K562 (cell line): Measurements from ENCODE around the gene HSPB8. TPM values are rescaled to one million over a fixed set of nuclear protein-coding genes. Genes with fewer than 3 reads are reported as not detected.
A peak's percentile ranks its signal among the peaks of the same experiment; 100 is the strongest.

Experiments used
- ATAC-seq: fragments of 200-7000 bp; cut with Tn5 transposase; 3 replicates; pipeline ENCODE4 v1.9.1; 2020; ENCODE audit warnings: moderate library complexity
- BruUV-seq: library from RNA; stranded (reverse); fragments of 400-500 nt; replicated peaks from 2 replicates; lab custom pipeline; 2021; lab: Mats Ljungman, UMichigan
- CTCF ChIA-PET: fragments of 300-600 bp; formaldehyde crosslinking; extraction: SDS; loops from one replicate; lab custom pipeline; 2021; ENCODE audit warnings: low intra/inter-chr PET ratio; lab: Yijun Ruan, JAX
- POLR2A ChIA-PET: fragments of 300-600, 350-650 bp; sonication (Branson Sonifier 250); formaldehyde crosslinking; extraction: SDS; loops from one replicate; lab custom pipeline; 2021; ENCODE audit warnings: antibody characterized with exemption, inconsistent platforms; lab: Yijun Ruan, JAX
- DNase-seq, 4 experiments: peaks; one replicate each; pipeline versions ENCODE4 v3.0.0 to v3.0.0-alpha.2; 2011 to 2018; ENCODE audit warnings: low spot score in 3 of 4, mixed read lengths in 3 of 4; ENCODE audit errors: extremely low read depth in 1 of 4
- FAIRE-seq: peaks from 2 replicates; lab custom pipeline; 2011; peaks lifted over from hg19 to GRCh38; lab: Jason Lieb, UNC
- H2AFZ ChIP-seq: 2 replicates; pipeline ENCODE4 v1.6.0; 2011; ENCODE audit warnings: low read depth, low read length, control low read depth, inconsistent platforms
- H3K27ac ChIP-seq: fragments of 200-600 bp; 3 replicates; pipeline ENCODE4 v1.8.0; 2011; ENCODE audit warnings: low read depth, mild to moderate bottlenecking, control low read depth, inconsistent platforms, low read length, moderate library complexity, mixed read lengths; ENCODE audit errors: extremely low read depth
- H3K27me3 ChIP-seq, 2 experiments: fragments of 300-600 bp in 1 of 2; 2 replicates in 1 of 2; 3 replicates in 1 of 2; pipeline versions ENCODE4 v1.6.0 to v1.8.0; 2011; ENCODE audit warnings: inconsistent platforms in 2 of 2, low read length in 2 of 2, mild to moderate bottlenecking in 1 of 2, mixed read lengths in 1 of 2, moderate library complexity in 1 of 2; ENCODE audit not compliant: control insufficient read depth in 2 of 2, insufficient read depth in 2 of 2
- H3K36me3 ChIP-seq: fragments of 300-600 bp; 3 replicates; pipeline ENCODE4 v1.8.0; 2011; ENCODE audit warnings: mild to moderate bottlenecking, low read length, inconsistent platforms; ENCODE audit not compliant: control insufficient read depth, insufficient read depth
- H3K4me1 ChIP-seq, 2 experiments: fragments of 200-600 bp in 1 of 2; replicated peaks in 1 of 2; 2 replicates in 1 of 2; 3 replicates in 1 of 2; pipeline versions ENCODE4 v1.5.1 to v1.8.0; 2011; ENCODE audit warnings: inconsistent platforms in 2 of 2, low read length in 2 of 2, mild to moderate bottlenecking in 1 of 2, mixed read lengths in 1 of 2, moderate library complexity in 1 of 2; ENCODE audit not compliant: control insufficient read depth in 2 of 2, insufficient read depth in 2 of 2
- H3K4me2 ChIP-seq: 2 replicates; pipeline ENCODE4 v1.6.1; 2011; ENCODE audit warnings: low read length, control low read depth, inconsistent platforms, mixed read lengths; ENCODE audit not compliant: insufficient read depth
- H3K4me3 ChIP-seq: fragments of 200-600 bp; sonication (generic), shearing (Covaris generic); 2 replicates; pipeline ENCODE4 v1.5.1; 2016; ENCODE audit warnings: control low read depth, inconsistent platforms
- H3K79me2 ChIP-seq: fragments of 200-600 bp; 3 replicates; pipeline ENCODE4 v1.8.0; 2011; ENCODE audit warnings: low read length, inconsistent platforms; ENCODE audit not compliant: control insufficient read depth, insufficient read depth
- H3K9ac ChIP-seq, 2 experiments: 2 replicates each; pipeline versions ENCODE4 v1.6.0 to v1.6.1; 2011; ENCODE audit warnings: low read depth in 2 of 2, low read length in 2 of 2, control low read depth in 1 of 2, inconsistent platforms in 1 of 2, mild to moderate bottlenecking in 1 of 2, mixed read lengths in 1 of 2; ENCODE audit not compliant: insufficient read depth in 1 of 2
- H3K9me1 ChIP-seq: one replicate; pipeline ENCODE4 v1.6.0; 2011; ENCODE audit warnings: inconsistent platforms, mild to moderate bottlenecking, low read length, moderate library complexity; ENCODE audit not compliant: control insufficient read depth, insufficient read depth
- H3K9me3 ChIP-seq: replicated peaks from 2 replicates; pipeline ENCODE4 v1.5.1; 2011; ENCODE audit warnings: low read depth, low read length, inconsistent platforms; ENCODE audit not compliant: control insufficient read depth, insufficient read depth
- H4K20me1 ChIP-seq: replicated peaks from 2 replicates; pipeline ENCODE4 v1.6.1; 2011; ENCODE audit warnings: low read length, inconsistent platforms, mixed read lengths; ENCODE audit not compliant: control insufficient read depth, insufficient read depth
- ATF3 ChIP-seq, 2 experiments: fragments of 450-650 bp in 1 of 2; sonication (generic) in 1 of 2; formaldehyde crosslinking in 1 of 2; IDR thresholded peaks in 1 of 2; conservative IDR thresholded peaks in 1 of 2; 2 replicates each; pipeline versions ENCODE4 v1.6.1 to v1.8.1; 2016 to 2023; ENCODE audit warnings: mild to moderate bottlenecking in 2 of 2, moderate library complexity in 2 of 2, inconsistent platforms in 1 of 2, missing genetic modification reagents in 1 of 2
- EP300 ChIP-seq: IDR thresholded peaks from 2 replicates; pipeline ENCODE4 v1.6.1; 2012; ENCODE audit warnings: low read length, improper control_type of control experiment
- ETV5 ChIP-seq: sonication (generic); formaldehyde crosslinking; IDR thresholded peaks from 2 replicates; pipeline ENCODE4 v1.4.0; 2020; ENCODE audit warnings: low read depth, mild to moderate bottlenecking, missing genetic modification reagents
- NUFIP1 ChIP-seq: fragments of 450-650 bp; IDR thresholded peaks from 2 replicates; pipeline ENCODE4 v1.6.1; 2018; ENCODE audit not compliant: partially characterized antibody
- OTX1 ChIP-seq: fragments of 450-650 bp; formaldehyde crosslinking; IDR thresholded peaks from 2 replicates; pipeline ENCODE4 v1.4.0; 2022; ENCODE audit warnings: mild to moderate bottlenecking
- RBBP5 ChIP-seq: fragments of 200-600 bp; sonication (generic); IDR thresholded peaks from 2 replicates; pipeline ENCODE4 v1.6.1; 2012; ENCODE audit warnings: borderline replicate concordance, mild to moderate bottlenecking, low read length, control low read depth, inconsistent platforms; ENCODE audit not compliant: insufficient read depth, poor library complexity, severe bottlenecking
- SPI1 ChIP-seq: IDR thresholded peaks from 2 replicates; pipeline ENCODE4 v1.6.1; 2011; ENCODE audit warnings: low read depth, low read length, control low read depth, borderline replicate concordance
- STAT5A ChIP-seq: IDR thresholded peaks from 2 replicates; pipeline ENCODE4 v1.6.1; 2012; ENCODE audit warnings: low read length, inconsistent platforms, borderline replicate concordance
- TEAD4 ChIP-seq, 2 experiments: sonication (generic) in 1 of 2; formaldehyde crosslinking in 1 of 2; IDR thresholded peaks; 2 replicates each; pipeline versions ENCODE4 v1.6.1 to v1.8.0; 2012 to 2022; ENCODE audit warnings: borderline replicate concordance in 1 of 2, inconsistent platforms in 1 of 2, low read length in 1 of 2, mild to moderate bottlenecking in 1 of 2, missing genetic modification reagents in 1 of 2
- THRB ChIP-seq: fragments of 450-650 bp; formaldehyde crosslinking; conservative IDR thresholded peaks from 2 replicates; pipeline ENCODE4 v1.4.0; 2022; ENCODE audit warnings: mild to moderate bottlenecking, missing genetic modification characterization
- ZNF197 ChIP-seq: fragments of 200-800 bp; sonication (Bioruptor generic); IDR thresholded peaks from 2 replicates; pipeline ENCODE4 v1.6.1; 2016; ENCODE audit warnings: low read depth, missing genetic modification characterization, missing compliant biosample characterization
- WGBS: fragments of 100-300 bp; shearing (Covaris generic); methylation state at CpG from one replicate; pipeline ENCODE4 v1.1.6; 2016; ENCODE audit warnings: low coverage, mixed read lengths; ENCODE audit not compliant: insufficient coverage; ENCODE audit errors: missing lambda C conversion rate; 5-methylcytosine and 5-hydroxymethylcytosine counted together
- in situ Hi-C: fragments of 300-500 bp; cut with MboI; formaldehyde crosslinking; loops from 4 replicates; pipeline ENCODE4 v1.15.0; 2018; ENCODE audit warnings: inconsistent platforms, mixed read lengths
- intact Hi-C: fragments of 100-400 bp; cut with micrococcal nuclease; formaldehyde crosslinking; loops from 2 replicates; pipeline ENCODE4 v1.14.2; 2022
- polyA plus RNA-seq, 8 experiments: library from polyadenylated mRNA; depleted of rRNA in 4 of 8; stranded (reverse) in 5 of 8; unstranded in 3 of 8; fragments of >200 nt; fragmentation: Nextera tagmentation in 2 of 8; fragmentation: Illumina TruSeq in 1 of 8; extraction: Ambion mirVana in 2 of 8; extraction: Trizol in 1 of 8; gene quantifications; 2 replicates each; pipeline versions ENCODE4 v1.2.1 to v1.2.3, GENCODE V29; 2011 to 2014; ENCODE audit warnings: inconsistent platforms in 1 of 8, missing spikeins in 1 of 8
- total RNA-seq, 7 experiments: library from RNA; depleted of rRNA in 6 of 7; stranded (reverse); fragments of >200 nt in 6 of 7; fragmentation: Illumina TruSeq in 2 of 7; extraction: Trizol in 2 of 7; gene quantifications; 2 replicates each; pipeline versions ENCODE4 v1.2.1 to v1.2.3, GENCODE V29; 2011 to 2021; ENCODE audit warnings: low replicate concordance in 1 of 7

HSPB8 gene
- total and polyA plus RNA-seq, 9 of the 15 experiments (the other 6 are each of a cell fraction or from before 2014, with no cell fraction given), result 0.13 TPM; not detected in 8

GRCh38 chr12:119227292-119227691 lies 48.6 kb downstream of the HSPB8 start:
- H3K9ac ChIP-seq, result no peak overlapping the region
- WGBS, result 4% methylated on average over 3 of the region's 3 CpGs
- no peak overlapping the region for H3K4me3 ChIP-seq
- FAIRE-seq (no peak), DNase-seq (no peak)
- H3K9me1 ChIP-seq, result no peaks in the 10 kb centered on the region
- no peaks in the 10 kb centered on the region for H3K9me3 ChIP-seq
- BruUV-seq, result no TSS peak
- no peaks in the 10 kb centered on the region for H3K79me2 ChIP-seq
- H3K4me2 ChIP-seq, result no peak overlapping the region
- TF ChIP-seq ATF3 (IDR thresholded peaks at IDR 0.05), result 0 out of 2 replicates have a peak, but pooled peaks have one; percentile 20
- no peak for TF ChIP-seq ATF3 (CRISPR knock-in tag; conservative IDR thresholded peaks at IDR 0.05)
- no peak for TF ChIP-seq NUFIP1
- TF ChIP-seq, all 486 proteins: peak for 1
- CTCF ChIA-PET, result no interaction called here
- intact Hi-C loops, result no loop called here
- ATAC-seq, result no peak
- POLR2A ChIA-PET, result no interaction called here
- no peak overlapping the region for H3K27ac ChIP-seq
- no peaks in the 10 kb centered on the region; a peak in 1 of 5 replicates for H3K4me1 ChIP-seq
- H3K36me3 ChIP-seq, result no peaks in the 10 kb centered on the region
- H2AFZ ChIP-seq, result no peak overlapping the region
- in situ Hi-C loops, result no loop called here
- peaks cover 0 to 1% of the 10 kb centered on the region in 2 experiments; a peak in 1 of 5 replicates for H3K27me3 ChIP-seq
- H4K20me1 ChIP-seq, result no peaks in the 10 kb centered on the region

- Histone ChIP-seq H2AFZ (peak overlapping the region; percentile 99; the same call in 1 of the 2 replicates), H3K36me3 (no peaks in the 10 kb centered on the region), H3K9ac (no peak overlapping the region), H3K79me2 (no peaks in the 10 kb centered on the region), H3K27me3 (peaks cover 0 to 4% of the 10 kb centered on the region in 2 experiments; a peak in 1 of 5 replicates), H3K9me1 (no peaks in the 10 kb centered on the region), H3K4me2 (no peak overlapping the region), H3K9me3 (no peaks in the 10 kb centered on the region), H4K20me1 (no peaks in the 10 kb centered on the region), H3K4me1 (no peaks in the 10 kb centered on the region; a peak in 1 of 5 replicates), H3K4me3 (no peak overlapping the region), H3K27ac (no peak overlapping the region)
- FAIRE-seq (no peak), ATAC-seq (peak; percentile 82), DNase-seq (peak; percentile 50 to 65 (median 58))
- in situ Hi-C loops, result no loop called here
- whole genome bisulfite sequencing, result 32% methylated on average over 2 of the region's 2 CpGs
- ChIA-PET POLR2A (no interaction called here), CTCF (no interaction called here)
- BruUV-seq, result no TSS peak
- intact Hi-C loops, result no loop called here
- TF ChIP-seq EP300, result no peak
- no peak for TF ChIP-seq ETV5 (CRISPR knock-in tag)
- no peak for TF ChIP-seq ZNF197
- TF ChIP-seq OTX1 (CRISPR knock-in tag), result no peak
- peak; percentile 47; the same call in 1 of the 2 replicates for TF ChIP-seq TEAD4 (IDR thresholded peaks at IDR 0.05; ENCODE audit: low read length)
- TF ChIP-seq TEAD4 (CRISPR knock-in tag; IDR thresholded peaks at IDR 0.05; ENCODE audit: borderline replicate concordance), result no peak
- TF ChIP-seq RBBP5, result no peak
- TF ChIP-seq STAT5A, result no peak
- TF ChIP-seq SPI1, result no peak
- no peak for TF ChIP-seq THRB (CRISPR knock-in tag)
These were observed 50.5 kb downstream of the HSPB8 start for GRCh38 chr12:119229205-119229604.
